Measurements from ENCODE around the gene SLC39A2. TPM values are rescaled to one million over a fixed set of nuclear protein-coding genes. Genes with fewer than 3 reads are reported as not detected.

SLC39A2 gene
- total and polyA plus RNA-seq, 2 donors from 2014 or later, result not detected

GRCh38 chr14:21026988-21027315, 27.9 kb downstream of the SLC39A2 start:
- Histone ChIP-seq H3K4me3 (ENCODE audit: low read length in 3 of 3) (no peak overlapping the region), H3K4me1 (ENCODE audit: control insufficient read depth in 2 of 3, insufficient read depth in 2 of 3, low read depth in 1 of 3, low read length in 3 of 3) (peaks cover 0 to 8% (median 5%) of the 10 kb centered on the region in 3 donors), H3K9me3 (ENCODE audit: control insufficient read depth in 2 of 3, insufficient read depth in 1 of 3, low read length in 3 of 3) (no peaks in the 10 kb centered on the region), H3K36me3 (ENCODE audit: control insufficient read depth in 2 of 3, insufficient read depth in 3 of 3, low read length in 3 of 3) (no peaks in the 10 kb centered on the region), H3K27ac (ENCODE audit: low read depth in 2 of 2, low read length in 2 of 2) (no peak overlapping the region), H3K27me3 (ENCODE audit: control insufficient read depth, insufficient read depth, low read length) (no peaks in the 10 kb centered on the region), H3K9ac (ENCODE audit: low read length in 3 of 3) (no peak overlapping the region)
- FAIRE-seq (no peak), DNase-seq (no peak)
- intact Hi-C loops (cut with DNase I), result no loop called here
- TF ChIP-seq CTCF (IDR thresholded peaks at IDR 0.05; ENCODE audit: borderline replicate concordance, extremely low read depth, insufficient read depth), result no peak

- FAIRE-seq (no peak), DNase-seq (no peak)
- H3K27me3 ChIP-seq (ENCODE audit: control insufficient read depth, insufficient read depth, low read length), result no peaks in the 10 kb centered on the region
- H3K36me3 ChIP-seq (ENCODE audit: control insufficient read depth in 2 of 3, insufficient read depth in 3 of 3, low read length in 3 of 3), result no peaks in the 10 kb centered on the region
- no peak within 1 kb of the TSS for H3K9ac ChIP-seq (ENCODE audit: low read length in 3 of 3)
- H3K27ac ChIP-seq (ENCODE audit: low read depth in 2 of 2, low read length in 2 of 2), result no peak within 1 kb of the TSS
- no peaks in the 10 kb centered on the region for H3K9me3 ChIP-seq (ENCODE audit: control insufficient read depth in 2 of 3, insufficient read depth in 1 of 3, low read length in 3 of 3)
- H3K4me1 ChIP-seq (ENCODE audit: control insufficient read depth in 2 of 3, insufficient read depth in 2 of 3, low read depth in 1 of 3, low read length in 3 of 3), result peaks cover 0 to 4% (median 0%) of the 10 kb centered on the region in 3 donors
- no peak within 1 kb of the TSS for H3K4me3 ChIP-seq (ENCODE audit: low read length in 3 of 3)
- no peak for TF ChIP-seq CTCF (IDR thresholded peaks at IDR 0.05; ENCODE audit: borderline replicate concordance, extremely low read depth, insufficient read depth)
- intact Hi-C loops (cut with DNase I), result no loop called here
These were observed 30.8 kb downstream of the SLC39A2 start, which contains the start of gene TPPP2 for GRCh38 chr14:21029917-21030316. Gene TPPP2, plus strand, starts transcription at chr14:21030217. Its CDS starts 365 bp downstream, at chr14:21030582.

DNA sequence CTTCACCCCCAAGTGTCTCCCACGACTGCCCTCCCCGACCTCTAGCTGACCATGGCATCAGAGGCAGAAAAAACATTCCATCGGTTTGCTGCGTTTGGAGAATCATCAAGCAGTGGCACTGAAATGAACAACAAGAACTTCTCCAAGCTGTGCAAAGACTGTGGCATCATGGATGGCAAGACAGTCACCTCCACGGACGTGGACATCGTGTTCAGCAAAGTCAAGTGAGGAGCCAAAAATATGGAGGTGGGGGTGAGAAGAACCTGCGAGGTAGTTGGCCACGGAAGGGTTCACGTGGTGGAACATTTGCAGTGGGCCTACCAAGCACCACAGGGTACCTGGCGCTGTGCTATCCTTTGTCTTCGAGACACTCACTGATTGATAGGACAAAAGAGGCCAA, 31.4 kb downstream of the SLC39A2 start:
- FAIRE-seq (no peak), DNase-seq (no peak)
- Histone ChIP-seq H3K9me3 (ENCODE audit: control insufficient read depth in 2 of 3, insufficient read depth in 1 of 3, low read length in 3 of 3) (no peaks in the 10 kb centered on the region), H3K9ac (ENCODE audit: low read length in 3 of 3) (no peak overlapping the region), H3K27me3 (ENCODE audit: control insufficient read depth, insufficient read depth, low read length) (no peaks in the 10 kb centered on the region), H3K36me3 (ENCODE audit: control insufficient read depth in 2 of 3, insufficient read depth in 3 of 3, low read length in 3 of 3) (no peaks in the 10 kb centered on the region), H3K4me1 (ENCODE audit: control insufficient read depth in 2 of 3, insufficient read depth in 2 of 3, low read depth in 1 of 3, low read length in 3 of 3) (peaks cover 0 to 4% (median 0%) of the 10 kb centered on the region in 3 donors), H3K4me3 (ENCODE audit: low read length in 3 of 3) (no peak overlapping the region), H3K27ac (ENCODE audit: low read depth in 2 of 2, low read length in 2 of 2) (no peak overlapping the region)
- intact Hi-C loops (cut with DNase I), result no loop called here
- TF ChIP-seq CTCF (IDR thresholded peaks at IDR 0.05; ENCODE audit: borderline replicate concordance, extremely low read depth, insufficient read depth), result no peak
